Activated CD8-positive, alpha-beta memory T cell treated with anti-CD3 and anti-CD28 coated beads, Interleukin-2, amount 50 U/mL, for 1 hour (primary cell): ENCODE measurements around the gene TSHZ2.

Experiments
- DNase-seq: peaks from one replicate; pipeline ENCODE4 v3.0.0-alpha.2; 2020; ENCODE audit errors: extremely low read depth

The TSHZ2 gene

DNA sequence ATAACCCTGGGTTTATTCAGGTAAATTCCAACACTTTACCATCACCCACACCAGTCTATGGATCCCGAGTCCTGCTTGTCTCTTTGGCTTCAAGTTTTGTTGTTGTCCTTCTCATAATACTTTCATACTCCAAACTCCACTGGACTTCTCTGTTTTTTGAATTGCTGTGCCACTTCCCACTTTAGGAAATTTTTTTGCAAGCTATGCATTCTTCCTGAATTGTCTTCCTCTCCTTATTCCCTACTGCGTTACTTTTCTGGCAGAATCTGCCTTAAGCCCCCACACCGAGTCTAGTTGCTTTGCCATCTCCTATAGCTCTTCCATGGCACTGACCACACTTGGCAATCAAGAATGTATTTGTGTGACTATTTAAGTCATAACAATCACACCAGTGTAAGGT is 96.1 kb downstream of the TSHZ2 start:
- no peak for DNase-seq

DNA sequence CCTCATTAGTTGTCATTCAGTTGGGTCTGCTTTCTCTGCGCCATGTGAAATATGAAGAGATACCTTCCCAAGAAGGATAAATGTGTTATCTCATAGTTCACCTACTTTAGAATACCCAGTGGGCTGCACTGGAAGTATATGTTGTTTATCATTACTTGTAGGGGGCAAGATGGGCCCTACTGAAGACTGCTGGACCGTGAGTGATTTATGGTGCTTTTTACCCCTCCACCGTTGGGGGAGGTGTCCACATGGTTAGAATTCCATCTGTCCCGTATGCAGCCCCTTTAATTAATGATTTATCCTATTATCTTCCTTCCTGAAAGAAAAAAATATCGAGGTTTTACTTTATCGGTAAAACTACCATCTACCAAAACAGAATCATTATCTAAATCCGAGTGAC is 97.0 kb downstream of the TSHZ2 start:
- no peak for DNase-seq

DNA sequence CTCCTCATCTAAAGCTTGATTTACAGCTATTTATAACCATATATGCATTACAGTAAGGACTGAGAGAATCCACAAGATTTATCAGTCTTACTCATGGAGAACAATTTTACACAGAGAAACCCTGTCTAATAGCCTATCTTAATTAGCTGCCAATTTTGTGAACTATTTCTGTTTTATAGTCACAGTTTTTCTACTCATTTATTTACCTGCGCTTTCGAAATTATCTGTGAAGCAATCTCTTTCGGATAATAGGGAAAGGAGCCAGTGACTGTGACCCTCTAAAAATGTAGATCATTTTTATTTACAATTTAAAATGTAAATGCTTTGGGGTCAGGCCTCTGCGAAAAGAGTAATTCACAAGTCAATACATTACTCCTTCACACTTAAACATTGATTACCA is 98.1 kb downstream of the TSHZ2 start:
- DNase-seq: no peak

DNA sequence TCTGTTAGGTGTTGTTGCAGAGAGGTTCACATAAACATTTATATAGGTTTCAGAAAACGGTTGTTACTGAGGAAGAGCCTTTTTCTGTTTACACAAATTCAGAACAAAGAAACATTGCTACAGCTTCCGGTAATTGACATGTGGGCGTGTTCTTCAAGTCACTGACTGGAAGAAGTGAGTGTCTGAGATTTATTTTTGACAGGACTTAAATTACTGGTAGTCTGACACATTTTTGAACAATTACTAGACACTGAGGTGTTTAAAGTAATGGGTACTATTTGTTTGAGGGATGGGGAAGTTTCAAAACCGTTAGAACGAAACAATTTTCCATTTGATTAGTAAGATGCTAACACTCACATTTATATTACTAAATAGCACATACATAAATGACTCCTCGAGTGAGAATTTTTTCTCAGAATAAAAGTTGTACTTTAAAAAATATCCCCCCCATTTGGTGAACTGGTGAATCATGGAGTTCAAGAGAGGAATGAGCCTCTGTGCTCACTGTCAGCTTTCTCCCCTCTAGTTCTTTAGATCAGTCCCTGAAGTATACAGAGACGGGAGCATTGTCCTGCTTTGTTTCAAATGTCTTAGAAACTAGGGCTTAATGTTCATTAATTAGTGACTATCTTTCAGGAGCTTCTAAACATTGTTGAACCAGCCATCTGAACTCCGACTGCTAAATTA is 98.7 kb downstream of the TSHZ2 start:
- no peak for DNase-seq

DNA sequence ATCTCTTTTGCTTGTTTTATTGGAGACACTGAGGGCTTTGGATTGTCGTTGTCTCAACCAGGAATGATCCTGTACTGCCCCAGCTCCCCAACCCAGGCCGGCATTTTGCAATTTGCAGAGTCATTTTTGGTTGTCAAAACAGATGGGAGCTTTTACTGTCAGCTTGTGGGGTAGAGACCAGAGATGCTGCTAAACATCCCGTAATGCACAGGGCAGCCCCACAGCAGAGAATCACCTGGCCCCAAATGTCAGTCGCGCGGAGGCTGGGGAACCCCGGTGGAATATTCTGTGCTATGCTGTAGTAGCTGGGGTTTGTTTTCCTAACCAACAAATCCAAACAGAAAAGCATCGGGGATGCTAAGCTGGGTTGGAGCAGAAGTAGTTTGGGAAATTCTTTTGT is 99.7 kb downstream of the TSHZ2 start:
- no peak for DNase-seq

DNA sequence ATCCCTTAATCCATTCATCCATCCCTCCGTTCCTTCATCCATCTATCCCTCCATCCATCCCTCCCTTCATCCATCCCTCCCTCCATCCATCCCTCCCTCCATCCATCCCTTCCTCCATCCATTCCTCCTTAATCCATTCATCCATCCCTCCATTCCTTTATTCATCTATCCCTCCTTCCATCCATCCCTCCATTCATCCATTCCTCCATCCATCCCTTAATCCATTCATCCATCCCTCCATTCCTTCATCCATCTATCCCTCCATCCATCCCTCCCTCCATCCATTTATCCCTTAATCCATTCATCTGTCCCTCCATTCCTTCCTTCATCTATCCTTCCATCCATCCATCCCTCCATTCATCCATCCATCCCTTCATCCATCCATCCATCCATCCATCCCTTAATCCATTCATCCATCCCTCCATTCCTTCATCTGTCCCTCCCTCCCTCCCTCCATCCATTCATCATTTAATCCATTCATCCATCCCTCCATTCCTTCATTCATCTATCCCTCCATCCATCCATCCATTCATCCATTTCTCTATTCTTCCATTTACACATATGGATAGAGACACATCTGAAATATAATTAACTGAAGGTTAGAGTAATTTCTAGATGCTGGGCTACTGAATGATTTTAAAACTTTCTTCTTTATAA is 100.9 kb downstream of the TSHZ2 start:
- DNase-seq: no peak

DNA sequence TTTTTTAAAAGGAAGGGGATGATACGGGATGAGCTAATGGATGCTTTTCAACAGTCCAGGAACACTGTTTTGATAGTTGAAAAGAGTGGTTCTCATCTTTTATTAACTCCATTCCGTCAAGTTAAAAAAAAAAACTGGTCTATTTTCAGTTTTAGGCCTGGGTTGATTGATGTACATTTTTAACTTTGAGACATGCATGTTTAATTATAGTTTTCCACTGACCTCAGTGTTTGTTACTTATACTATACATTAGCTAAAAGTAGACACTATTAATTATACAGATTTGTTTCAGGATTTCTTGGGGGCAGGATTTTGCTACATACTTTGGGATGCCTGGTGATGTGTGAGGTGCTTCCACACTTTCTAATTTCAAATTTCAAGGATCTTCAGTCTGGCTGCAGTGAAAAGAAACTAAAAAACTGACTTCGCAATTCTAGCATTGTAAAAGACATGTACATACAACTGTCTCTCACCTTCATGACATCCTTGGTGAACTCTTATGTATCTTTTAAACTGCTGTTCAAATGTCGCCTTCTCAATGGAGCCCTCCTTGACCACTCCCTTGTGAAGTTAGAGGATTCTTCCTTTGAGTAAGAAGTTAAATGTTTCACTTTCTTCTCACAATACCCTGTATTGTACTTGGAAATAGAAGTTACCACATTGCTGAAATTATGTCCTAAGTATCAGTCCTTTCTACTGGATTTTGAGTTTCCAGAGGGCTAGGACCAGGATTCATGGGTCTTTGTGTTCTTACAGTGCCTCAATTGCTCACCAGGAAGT is 101.7 kb downstream of the TSHZ2 start:
- DNase-seq: no peak

DNA sequence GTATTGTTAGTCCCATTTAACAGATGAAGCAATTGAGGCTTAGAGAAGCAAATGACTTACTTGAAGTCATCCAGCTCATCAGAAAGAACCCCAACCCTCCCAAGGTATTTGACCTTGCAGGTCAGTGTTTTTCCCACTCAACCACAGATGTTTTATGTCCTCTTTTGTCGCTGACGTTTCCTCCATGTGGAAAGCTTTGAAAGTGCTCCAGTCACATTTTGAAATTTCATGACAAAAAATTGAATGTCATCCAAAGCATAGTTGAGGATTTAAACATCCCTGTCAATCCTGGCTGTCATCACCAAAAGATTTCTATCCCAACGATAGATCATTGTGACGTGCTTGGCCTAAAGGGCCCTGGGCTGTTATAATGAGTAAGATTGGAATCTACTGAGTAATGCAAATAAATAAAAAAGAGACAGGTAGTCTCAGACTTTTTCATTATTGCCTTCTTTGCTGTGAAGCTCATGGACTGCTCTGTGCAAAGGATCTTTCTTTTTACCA is 102.7 kb downstream of the TSHZ2 start:
- DNase-seq: no peak

DNA sequence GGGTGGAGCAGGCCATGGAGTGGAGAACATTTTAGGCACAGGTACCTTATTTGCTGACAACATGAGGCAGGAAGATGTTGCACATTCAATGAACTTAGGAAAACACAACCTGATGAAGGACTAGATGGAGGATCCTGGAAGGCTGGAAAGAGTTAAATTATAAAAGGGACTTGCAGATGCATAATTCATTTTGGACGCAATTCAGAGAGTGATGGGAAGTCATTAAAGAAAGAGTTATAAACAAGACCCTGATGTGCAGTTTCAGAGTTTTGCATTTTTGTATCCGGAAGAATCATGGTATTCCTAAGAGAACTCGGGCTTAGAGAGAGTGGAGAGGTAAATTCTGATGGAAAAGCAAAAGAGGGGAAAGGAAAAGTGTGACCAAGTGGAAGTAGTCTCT is 104.5 kb downstream of the TSHZ2 start:
- no peak for DNase-seq

DNA sequence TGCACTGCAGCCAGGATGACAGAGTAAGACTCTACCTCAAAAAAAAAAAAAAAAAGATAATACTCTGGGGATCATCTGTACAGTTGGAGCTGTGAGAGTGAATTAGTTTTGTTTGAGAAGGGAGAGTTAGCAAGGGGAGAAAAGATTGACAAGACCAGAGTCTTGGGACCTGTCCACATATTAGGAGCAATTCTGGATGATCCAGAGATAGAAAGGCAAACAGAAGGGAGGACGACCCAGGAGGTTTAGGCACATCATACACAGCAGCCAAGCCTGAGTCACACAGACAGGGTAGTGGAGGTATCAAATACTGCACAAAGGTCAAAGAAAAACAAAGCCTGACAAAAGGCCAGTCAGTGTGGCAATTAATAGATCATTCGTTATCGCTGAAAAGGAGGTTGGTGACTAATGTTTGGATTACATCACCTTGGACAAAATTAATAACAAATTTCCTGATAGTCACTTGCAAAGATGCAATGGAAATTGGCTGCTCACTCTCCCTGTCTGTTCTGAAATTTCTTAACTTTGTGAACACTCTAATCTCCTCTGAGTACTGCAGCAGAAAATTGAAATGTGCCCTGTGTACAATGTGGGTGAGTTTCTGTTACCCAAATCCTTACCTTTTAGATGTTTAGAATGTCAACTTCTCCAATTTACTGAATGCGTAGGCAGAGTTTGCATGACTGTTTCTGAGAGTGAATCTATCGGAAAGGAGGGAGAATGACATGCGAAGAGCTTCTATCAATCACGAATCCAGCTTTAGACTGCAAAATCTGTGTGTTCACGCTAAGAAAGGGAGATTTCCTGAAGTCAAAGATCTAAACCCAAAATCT is 105.4 kb downstream of the TSHZ2 start:
- DNase-seq: no peak

DNA sequence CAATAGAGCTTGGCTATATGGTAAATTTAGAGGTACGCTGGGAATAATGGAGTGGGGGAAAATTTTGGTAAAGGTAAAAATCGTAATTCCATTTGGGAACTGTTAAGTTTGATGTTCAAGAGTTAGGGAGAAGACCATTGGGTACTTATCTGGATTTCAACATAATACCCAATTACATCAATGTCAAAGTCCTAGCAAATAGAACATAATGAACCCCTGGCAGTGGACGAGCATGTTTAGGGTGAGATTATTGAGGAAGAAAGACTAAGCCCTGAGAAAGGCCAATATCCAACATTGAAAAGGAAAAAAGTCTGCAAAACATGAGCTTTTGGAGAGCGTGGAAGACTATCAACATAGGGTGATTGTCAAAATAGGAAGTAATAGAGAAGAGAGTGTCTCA is 106.6 kb downstream of the TSHZ2 start:
- no peak for DNase-seq

DNA sequence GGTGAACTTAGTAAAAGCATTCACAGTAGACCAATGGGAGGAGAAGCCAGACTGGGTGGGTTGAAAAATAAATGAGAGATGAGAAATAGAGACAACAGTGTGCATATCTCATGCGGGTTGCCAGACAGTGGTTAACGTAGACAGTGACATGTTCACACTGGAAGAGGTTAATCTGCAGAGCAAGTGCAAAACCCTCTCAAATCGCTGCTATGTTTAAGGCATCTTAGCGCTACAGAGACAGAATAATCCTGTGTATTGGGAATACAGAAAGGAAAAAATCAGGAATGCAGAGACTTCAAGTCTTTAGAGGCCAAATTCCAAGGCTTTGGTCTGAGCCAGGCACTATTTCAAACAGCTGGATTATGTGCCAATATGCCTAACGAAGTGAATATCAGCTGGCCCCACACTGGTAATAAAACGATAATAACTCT is 107.1 kb downstream of the TSHZ2 start:
- DNase-seq: no peak

DNA sequence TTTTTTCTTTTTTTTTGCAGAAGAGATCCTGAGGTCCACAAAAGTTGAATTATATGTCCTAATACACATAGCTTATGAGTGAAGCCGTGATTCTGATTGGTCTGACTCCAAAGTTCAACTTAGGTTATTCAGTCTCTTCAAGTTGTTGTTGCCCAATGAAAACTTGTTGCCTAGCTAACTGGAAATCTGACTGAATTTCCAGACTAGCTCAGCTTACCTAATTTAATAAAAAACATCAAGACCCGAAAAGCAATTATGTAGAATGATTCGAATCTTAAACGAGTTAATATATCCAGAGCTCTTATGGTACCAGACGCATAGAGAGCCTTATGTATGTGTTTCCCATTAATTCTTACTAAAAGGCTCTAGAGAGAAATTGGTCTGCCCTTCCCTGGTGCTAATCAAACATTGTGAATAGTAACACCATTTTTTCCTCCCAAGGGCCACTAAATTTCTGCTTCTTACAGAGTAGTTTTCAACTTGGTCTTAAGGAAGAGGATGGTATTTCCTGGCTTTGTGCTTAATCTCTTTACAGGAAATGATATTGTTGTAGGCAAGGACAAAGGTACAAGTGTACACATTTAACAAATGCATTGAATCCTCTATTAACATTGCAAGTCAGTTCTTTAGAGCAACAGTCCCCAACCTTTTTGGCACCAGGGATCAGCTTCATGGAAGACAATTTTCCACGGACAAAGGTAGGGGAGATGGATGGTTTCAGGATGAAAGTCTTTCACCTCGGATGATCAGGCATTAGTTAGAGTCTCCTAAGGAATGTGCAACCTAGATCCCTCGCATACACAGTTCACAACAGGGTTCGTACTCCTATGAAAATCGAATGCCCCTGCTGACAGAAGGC is 107.9 kb downstream of the TSHZ2 start:
- no peak for DNase-seq

DNA sequence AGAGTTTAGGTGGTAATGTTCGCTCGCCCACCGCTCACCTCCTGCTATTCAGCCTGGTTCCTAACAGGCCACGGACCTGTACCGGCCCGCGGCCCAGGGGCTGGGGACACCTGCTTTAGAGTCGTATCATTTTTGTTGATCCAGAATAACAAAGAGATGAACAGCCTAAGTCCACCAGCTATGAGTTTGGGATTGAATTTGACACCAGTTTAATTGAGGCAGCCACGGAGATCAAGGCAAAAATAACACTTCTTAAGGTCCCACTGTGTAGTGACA is 108.5 kb downstream of the TSHZ2 start:
- no peak for DNase-seq

DNA sequence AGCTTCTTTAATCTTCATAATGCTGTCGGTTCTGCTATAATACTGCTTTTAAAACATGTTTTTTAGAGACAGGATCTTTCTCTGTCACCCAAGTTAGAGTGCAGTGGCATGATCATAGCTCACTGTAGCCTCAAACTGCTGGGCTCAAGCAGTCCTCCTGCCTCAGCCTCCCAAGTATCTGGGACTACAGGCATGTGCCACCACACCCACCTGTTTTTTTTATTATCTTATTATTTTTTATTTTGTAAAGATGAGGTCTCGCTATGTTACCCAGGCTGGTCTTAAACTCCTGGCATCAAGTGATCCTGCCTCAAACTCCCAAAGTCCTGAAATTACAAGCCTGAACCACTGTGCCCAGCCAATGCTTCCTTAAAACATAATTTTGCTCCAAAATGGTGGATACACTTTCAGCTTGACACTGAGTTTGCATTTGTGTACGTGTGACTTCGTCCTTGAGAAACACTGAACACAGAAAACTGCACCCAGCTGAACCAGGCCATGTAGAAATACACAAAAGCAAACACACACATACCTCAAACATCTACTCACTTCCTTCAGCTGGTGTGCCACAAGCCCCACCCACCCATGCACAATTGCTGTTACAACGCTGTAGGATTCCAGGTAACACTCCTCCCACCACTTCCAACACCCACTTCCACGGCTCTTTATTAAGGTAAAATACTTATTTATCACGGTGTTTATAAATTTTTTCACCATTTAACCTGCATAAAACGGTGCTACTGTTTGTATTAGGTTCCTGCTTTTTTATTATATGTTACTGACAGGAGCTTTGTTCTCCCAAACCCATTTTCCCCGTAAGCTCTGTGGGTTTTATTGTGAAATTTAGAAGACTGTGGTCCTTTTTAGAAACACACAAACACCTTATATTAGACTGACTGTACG is 109.1 kb downstream of the TSHZ2 start:
- no peak for DNase-seq

DNA sequence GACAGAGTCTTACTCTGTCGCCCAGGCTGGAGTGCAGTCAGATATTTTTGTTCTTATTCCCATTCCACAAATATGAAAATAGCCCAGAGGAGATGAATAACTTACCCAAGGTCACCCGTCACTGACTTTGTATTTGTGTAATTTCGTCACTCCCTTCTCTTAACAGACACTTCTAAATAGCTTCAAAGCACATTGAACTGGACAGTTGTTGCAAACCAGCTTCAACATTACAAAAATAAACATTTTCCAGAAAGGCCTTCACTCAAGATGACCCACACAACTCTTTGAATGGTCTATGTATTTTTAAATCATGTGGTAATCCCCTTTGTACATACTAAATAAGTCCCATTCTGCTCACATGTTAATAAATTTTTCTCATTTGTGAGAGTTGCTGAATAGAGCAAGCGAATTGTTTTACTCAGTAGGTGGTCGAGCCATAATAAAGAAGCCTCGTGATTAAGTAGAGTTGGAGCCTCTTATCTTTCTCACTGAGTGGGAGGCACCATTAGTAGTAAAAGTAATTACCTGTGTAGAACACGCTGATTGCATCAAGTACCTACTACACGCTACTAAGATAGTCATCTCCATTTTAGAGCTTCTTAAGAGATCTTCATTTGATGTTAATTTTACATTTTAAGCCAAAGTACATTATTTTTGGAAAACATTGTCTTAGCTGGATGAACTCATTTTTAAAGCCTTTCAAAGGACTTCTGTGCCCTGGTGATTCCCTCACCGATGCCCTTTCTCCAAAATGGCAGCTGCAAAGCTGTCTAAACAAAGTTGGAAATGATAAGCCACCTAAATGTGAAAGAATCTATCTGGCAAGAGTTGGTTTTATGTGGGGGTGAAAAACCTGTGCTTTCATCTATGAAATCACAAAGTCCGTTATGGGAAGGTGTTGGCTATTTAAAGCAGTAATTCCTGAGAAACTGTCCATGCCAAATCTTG is 110.0 kb downstream of the TSHZ2 start:
- no peak for DNase-seq

DNA sequence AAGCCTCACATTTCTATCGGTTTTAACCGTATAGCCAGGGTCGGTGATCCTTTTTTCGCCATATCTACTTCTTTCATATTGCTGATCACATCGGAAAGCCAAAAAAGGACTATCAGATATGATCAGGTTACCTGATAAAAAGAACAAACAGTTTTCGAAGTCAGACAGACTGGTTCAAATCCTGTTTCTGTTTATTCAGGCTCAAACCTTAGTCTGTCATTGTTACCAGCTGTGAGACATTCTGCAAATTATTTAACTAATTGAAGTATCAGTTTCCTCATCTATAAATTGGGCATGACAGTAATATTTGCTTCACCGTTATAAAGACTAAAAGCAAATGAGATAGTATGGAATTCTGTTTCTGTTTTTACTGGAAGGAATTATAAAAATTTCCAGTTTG is 111.3 kb downstream of the TSHZ2 start:
- DNase-seq: no peak

DNA sequence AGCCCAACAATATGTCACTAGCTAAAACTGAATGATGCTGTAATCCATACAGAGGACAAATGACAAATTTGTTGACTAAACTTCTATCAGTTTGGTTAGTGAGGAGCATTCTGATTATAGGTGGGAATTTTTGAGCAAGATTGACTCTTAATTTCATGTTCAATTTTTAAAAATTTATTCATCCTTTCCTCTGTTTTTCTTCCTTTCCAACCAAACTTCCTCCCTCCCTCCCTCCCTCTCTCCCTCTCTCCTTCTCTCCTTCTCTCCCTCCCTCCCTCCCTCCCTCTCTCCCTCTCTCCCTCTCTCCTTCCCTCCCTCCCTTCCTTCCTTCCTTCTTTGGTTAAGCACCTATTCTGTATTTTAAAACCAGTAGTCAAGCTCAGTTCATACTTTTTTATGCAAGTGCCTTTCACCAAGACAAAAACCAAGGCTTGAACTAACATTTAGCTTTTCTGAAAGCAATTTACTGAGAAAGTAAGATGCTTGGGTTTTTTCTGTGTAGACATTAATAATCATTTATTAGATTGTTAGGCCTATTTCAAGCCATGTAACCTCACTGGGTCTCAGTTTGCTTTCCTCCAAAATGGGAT is 112.3 kb downstream of the TSHZ2 start:
- no peak for DNase-seq

DNA sequence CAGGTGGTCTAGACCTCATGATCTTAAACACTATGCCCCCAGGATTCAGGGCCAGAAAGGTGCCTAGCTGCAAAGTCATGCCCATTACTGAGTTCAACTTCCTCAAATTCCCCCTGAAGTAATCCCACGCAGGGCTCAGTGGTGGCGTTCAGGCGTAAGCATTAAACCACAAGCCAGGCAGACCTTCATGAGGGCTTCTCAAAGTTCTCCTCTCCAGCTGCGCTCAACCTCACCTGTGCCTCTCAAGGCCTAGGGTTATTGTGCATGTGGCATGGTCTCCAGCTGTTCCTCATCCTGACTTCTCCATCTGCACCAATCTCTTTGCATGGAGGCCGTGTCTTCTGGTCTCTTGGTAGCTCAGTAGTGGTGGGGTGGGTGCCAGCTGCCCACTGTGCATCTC is 113.6 kb downstream of the TSHZ2 start:
- DNase-seq: no peak
